ENCODE results near the gene NAA35.

The NAA35 gene

DNA sequence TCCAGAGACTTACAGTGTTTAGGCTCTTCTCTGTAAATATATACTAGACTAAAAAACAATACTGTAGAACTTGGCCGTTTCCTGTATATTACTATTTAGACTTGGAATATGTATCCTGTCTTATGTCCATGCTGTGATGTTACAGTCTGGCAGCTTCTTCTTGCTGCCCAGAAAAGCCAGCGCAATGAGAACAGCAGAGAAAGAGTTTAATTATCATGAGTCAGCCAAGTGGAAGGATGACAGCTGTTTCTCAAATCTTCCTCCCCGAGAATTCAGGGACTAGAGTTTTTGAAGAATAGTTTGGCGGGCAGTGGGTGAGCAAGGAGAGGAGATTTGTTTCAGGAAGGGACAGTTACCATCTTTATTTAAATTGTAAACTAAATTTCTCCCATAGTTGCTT is 37.5 kb downstream of the NAA35 start:
- TF ChIP-seq GABPA (IDR thresholded peaks at IDR 0.05; ENCODE audit: low read depth) (no peak), POLR2AphosphoS5 (IDR thresholded peaks at IDR 0.05; ENCODE audit: low read depth) (no peak), SPI1 (IDR thresholded peaks at IDR 0.05; ENCODE audit: borderline replicate concordance, low read depth) (no peak)
- TF ChIP-seq, protein P1, sequence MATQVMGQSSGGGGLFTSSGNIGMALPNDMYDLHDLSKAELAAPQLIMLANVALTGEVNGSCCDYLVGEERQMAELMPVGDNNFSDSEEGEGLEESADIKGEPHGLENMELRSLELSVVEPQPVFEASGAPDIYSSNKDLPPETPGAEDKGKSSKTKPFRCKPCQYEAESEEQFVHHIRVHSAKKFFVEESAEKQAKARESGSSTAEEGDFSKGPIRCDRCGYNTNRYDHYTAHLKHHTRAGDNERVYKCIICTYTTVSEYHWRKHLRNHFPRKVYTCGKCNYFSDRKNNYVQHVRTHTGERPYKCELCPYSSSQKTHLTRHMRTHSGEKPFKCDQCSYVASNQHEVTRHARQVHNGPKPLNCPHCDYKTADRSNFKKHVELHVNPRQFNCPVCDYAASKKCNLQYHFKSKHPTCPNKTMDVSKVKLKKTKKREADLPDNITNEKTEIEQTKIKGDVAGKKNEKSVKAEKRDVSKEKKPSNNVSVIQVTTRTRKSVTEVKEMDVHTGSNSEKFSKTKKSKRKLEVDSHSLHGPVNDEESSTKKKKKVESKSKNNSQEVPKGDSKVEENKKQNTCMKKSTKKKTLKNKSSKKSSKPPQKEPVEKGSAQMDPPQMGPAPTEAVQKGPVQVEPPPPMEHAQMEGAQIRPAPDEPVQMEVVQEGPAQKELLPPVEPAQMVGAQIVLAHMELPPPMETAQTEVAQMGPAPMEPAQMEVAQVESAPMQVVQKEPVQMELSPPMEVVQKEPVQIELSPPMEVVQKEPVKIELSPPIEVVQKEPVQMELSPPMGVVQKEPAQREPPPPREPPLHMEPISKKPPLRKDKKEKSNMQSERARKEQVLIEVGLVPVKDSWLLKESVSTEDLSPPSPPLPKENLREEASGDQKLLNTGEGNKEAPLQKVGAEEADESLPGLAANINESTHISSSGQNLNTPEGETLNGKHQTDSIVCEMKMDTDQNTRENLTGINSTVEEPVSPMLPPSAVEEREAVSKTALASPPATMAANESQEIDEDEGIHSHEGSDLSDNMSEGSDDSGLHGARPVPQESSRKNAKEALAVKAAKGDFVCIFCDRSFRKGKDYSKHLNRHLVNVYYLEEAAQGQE (IDR thresholded peaks at IDR 0.05; ENCODE audit: insufficient replicate concordance, low read depth): no peak
- TF ChIP-seq, protein P2, sequence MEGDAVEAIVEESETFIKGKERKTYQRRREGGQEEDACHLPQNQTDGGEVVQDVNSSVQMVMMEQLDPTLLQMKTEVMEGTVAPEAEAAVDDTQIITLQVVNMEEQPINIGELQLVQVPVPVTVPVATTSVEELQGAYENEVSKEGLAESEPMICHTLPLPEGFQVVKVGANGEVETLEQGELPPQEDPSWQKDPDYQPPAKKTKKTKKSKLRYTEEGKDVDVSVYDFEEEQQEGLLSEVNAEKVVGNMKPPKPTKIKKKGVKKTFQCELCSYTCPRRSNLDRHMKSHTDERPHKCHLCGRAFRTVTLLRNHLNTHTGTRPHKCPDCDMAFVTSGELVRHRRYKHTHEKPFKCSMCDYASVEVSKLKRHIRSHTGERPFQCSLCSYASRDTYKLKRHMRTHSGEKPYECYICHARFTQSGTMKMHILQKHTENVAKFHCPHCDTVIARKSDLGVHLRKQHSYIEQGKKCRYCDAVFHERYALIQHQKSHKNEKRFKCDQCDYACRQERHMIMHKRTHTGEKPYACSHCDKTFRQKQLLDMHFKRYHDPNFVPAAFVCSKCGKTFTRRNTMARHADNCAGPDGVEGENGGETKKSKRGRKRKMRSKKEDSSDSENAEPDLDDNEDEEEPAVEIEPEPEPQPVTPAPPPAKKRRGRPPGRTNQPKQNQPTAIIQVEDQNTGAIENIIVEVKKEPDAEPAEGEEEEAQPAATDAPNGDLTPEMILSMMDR (IDR thresholded peaks at IDR 0.05; ENCODE audit: insufficient read depth, low read length): no peak
- no peak for DNase-seq (ENCODE audit: low read depth in 1 of 2, low spot score in 1 of 2)
- H3K27me3 ChIP-seq (ENCODE audit: insufficient read depth, poor library complexity, severe bottlenecking): no peaks in the 10 kb centered on the region
- H3K4me3 ChIP-seq (replicated peaks; ENCODE audit: insufficient read depth, low read length): no peak overlapping the region
- no peak overlapping the region for H3K27ac ChIP-seq (replicated peaks)

GRCh38 chr9:85981369-85981768 is 40.4 kb downstream of the NAA35 start:
- no peak for TF ChIP-seq GABPA (IDR thresholded peaks at IDR 0.05; ENCODE audit: low read depth)
- TF ChIP-seq, protein P2 (IDR thresholded peaks at IDR 0.05; ENCODE audit: insufficient read depth, low read length): no peak
- TF ChIP-seq SPI1 (IDR thresholded peaks at IDR 0.05; ENCODE audit: borderline replicate concordance, low read depth): no peak
- Histone ChIP-seq H3K4me3 (replicated peaks; ENCODE audit: insufficient read depth, low read length) (no peak overlapping the region), H3K27me3 (ENCODE audit: insufficient read depth, poor library complexity, severe bottlenecking) (no peaks in the 10 kb centered on the region), H3K27ac (replicated peaks) (no peak overlapping the region)
- DNase-seq (ENCODE audit: low read depth in 1 of 2, low spot score in 1 of 2): no peak

GRCh38 chr9:85984457-85984856 is 43.5 kb downstream of the NAA35 start:
- Histone ChIP-seq H3K27me3 (ENCODE audit: insufficient read depth, poor library complexity, severe bottlenecking) (no peaks in the 10 kb centered on the region), H3K27ac (replicated peaks) (no peak overlapping the region), H3K4me3 (replicated peaks; ENCODE audit: insufficient read depth, low read length) (no peak overlapping the region)
- TF ChIP-seq SPI1 (IDR thresholded peaks at IDR 0.05; ENCODE audit: borderline replicate concordance, low read depth) (no peak), POLR2AphosphoS5 (IDR thresholded peaks at IDR 0.05; ENCODE audit: low read depth) (no peak), GABPA (IDR thresholded peaks at IDR 0.05; ENCODE audit: low read depth) (no peak)
- TF ChIP-seq, protein P2 (IDR thresholded peaks at IDR 0.05; ENCODE audit: insufficient read depth, low read length): no peak
- TF ChIP-seq, protein P1 (IDR thresholded peaks at IDR 0.05; ENCODE audit: insufficient replicate concordance, low read depth): no peak
- DNase-seq (ENCODE audit: low read depth in 1 of 2, low spot score in 1 of 2): no peak

GRCh38 chr9:85987236-85987635 is 46.3 kb downstream of the NAA35 start:
- Histone ChIP-seq H3K27me3 (ENCODE audit: insufficient read depth, poor library complexity, severe bottlenecking) (no peaks in the 10 kb centered on the region), H3K27ac (replicated peaks) (no peak overlapping the region), H3K4me3 (replicated peaks; ENCODE audit: insufficient read depth, low read length) (no peak overlapping the region)
- DNase-seq (ENCODE audit: low read depth in 1 of 2, low spot score in 1 of 2): no peak
- TF ChIP-seq, protein P2 (IDR thresholded peaks at IDR 0.05; ENCODE audit: insufficient read depth, low read length): no peak
- TF ChIP-seq GABPA (IDR thresholded peaks at IDR 0.05; ENCODE audit: low read depth) (no peak), SPI1 (IDR thresholded peaks at IDR 0.05; ENCODE audit: borderline replicate concordance, low read depth) (no peak), POLR2AphosphoS5 (IDR thresholded peaks at IDR 0.05; ENCODE audit: low read depth) (no peak)
- TF ChIP-seq, protein P1 (IDR thresholded peaks at IDR 0.05; ENCODE audit: insufficient replicate concordance, low read depth): no peak

All from HL-60 (cell line).